A549 treated with Hydrocortisone at 1 μM for 4 hours (cell line): ENCODE data around the gene MYF6. TPM values are rescaled to one million over a fixed set of nuclear protein-coding genes. Genes with fewer than 3 reads are reported as not detected.

Experiments
- total RNA-seq: library from RNA; stranded (reverse); fragments of 200-300 nt; extraction: Qiagen RNA extraction; gene quantifications from 5 replicates; pipeline ENCODE4 v1.2.3, GENCODE V29; 2022

The MYF6 gene
- total RNA-seq: not detected in 5 replicates

DNA sequence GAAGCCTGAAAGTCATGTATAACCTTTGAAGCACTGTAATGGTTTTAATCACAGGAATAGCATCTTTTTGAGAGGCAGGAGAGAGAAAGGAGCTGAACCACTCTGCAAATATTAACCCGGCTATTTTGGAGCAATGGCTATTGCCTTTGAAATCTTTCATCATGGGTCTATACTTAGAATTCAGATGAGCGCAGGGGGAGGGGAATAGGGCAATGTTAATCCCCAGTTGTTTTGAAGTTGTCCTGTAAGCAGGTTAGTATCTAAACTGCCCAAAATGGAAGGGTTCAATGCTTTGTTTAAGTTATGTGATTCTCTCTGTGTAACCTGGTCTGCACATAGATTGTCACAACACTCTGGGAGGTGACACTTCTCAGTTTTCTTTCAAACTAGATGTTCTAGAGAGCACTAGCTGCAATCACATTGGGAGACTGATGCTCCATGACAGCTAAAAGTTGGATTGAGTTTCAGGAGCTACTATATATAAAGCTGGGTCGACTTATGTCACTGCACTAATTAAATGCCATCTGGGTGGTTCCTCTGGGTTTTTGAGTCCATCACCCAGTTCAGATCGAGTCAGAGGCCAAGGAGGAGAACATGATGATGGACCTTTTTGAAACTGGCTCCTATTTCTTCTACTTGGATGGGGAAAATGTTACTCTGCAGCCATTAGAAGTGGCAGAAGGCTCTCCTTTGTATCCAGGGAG lies at the start of gene MYF6:
Gene MYF6 (plus strand): TSS at position 509 of the 704 bp plus-strand sequence. CDS start 86 bp downstream, at position 595.

GRCh38 chr12:80716696-80717469 lies 9.4 kb downstream of the MYF6 start, which contains the start of gene MYF5:
TSS of gene MYF5 (plus strand) at chr12:80716912. CDS start at chr12:80717064, 152 bp downstream.

Other genes with a start within 250 kb of the MYF6 start
- not detected in 5 replicates for gene MYF5, start 9.3 kb downstream of the MYF6 start, total RNA-seq
- gene LIN7A, start 230.3 kb downstream of the MYF6 start, total RNA-seq: 0.21 to 0.62 TPM (median 0.47 TPM) in 5 replicates